HepG2 (cell line): ENCODE results near the gene CRMP1. TPM values are rescaled to one million over a fixed set of nuclear protein-coding genes. Genes with fewer than 3 reads are reported as not detected.

Source experiments
- ATAC-seq: fragments of 200-7000 bp; cut with Tn5 transposase; 3 replicates; pipeline ENCODE4 v1.9.1; 2020; ENCODE audit warnings: mild to moderate bottlenecking, moderate library complexity
- BruUV-seq: library from RNA; stranded (reverse); fragments of 400-500 nt; replicated peaks from 2 replicates; lab custom pipeline; 2021; lab: Mats Ljungman, UMichigan
- CTCF ChIA-PET: fragments of 300-600 bp; formaldehyde crosslinking; extraction: SDS; loops from one replicate; lab custom pipeline; 2021; ENCODE audit warnings: low total read pairs, inconsistent platforms, low intra/inter-chr PET ratio; lab: Yijun Ruan, JAX
- POLR2A ChIA-PET: fragments of 350-600 bp; sonication (Branson Sonifier 250); formaldehyde crosslinking; loops from one replicate; lab custom pipeline; 2020; ENCODE audit warnings: antibody characterized with exemption, inconsistent platforms; lab: Yijun Ruan, JAX
- DNase-seq: peaks from one replicate; pipeline ENCODE4 v3.0.0-alpha.2; 2015; ENCODE audit warnings: low spot score
- FAIRE-seq: peaks from 3 replicates; lab custom pipeline; 2011; peaks lifted over from hg19 to GRCh38; lab: Jason Lieb, UNC
- H2AFZ ChIP-seq: one replicate; pipeline ENCODE4 v1.6.1; 2011; ENCODE audit warnings: low read length, inconsistent platforms
- H3K27ac ChIP-seq: fragments of 300-600 bp; 3 replicates; pipeline ENCODE4 v1.8.0; 2011; ENCODE audit warnings: mixed run types, mild to moderate bottlenecking, mixed read lengths, low read length, inconsistent platforms; ENCODE audit not compliant: insufficient read depth; ENCODE audit errors: extremely low read length
- H3K27me3 ChIP-seq, 2 experiments: fragments of 200-600 bp in 1 of 2; 2 replicates in 1 of 2; 3 replicates in 1 of 2; pipeline versions ENCODE4 v1.6.0 to v1.8.0; 2011; ENCODE audit warnings: low read length in 2 of 2, mild to moderate bottlenecking in 2 of 2, moderate library complexity in 2 of 2, inconsistent platforms in 1 of 2; ENCODE audit not compliant: insufficient read depth in 2 of 2, control insufficient read depth in 1 of 2
- H3K36me3 ChIP-seq, 2 experiments: fragments of 200-600 bp in 1 of 2; replicated peaks in 1 of 2; 2 replicates in 1 of 2; 3 replicates in 1 of 2; pipeline versions ENCODE4 v1.5.1 to v1.8.0; 2011; ENCODE audit warnings: low read length in 2 of 2, inconsistent platforms in 1 of 2; ENCODE audit not compliant: insufficient read depth in 2 of 2, control insufficient read depth in 1 of 2
- H3K4me1 ChIP-seq: 2 replicates; pipeline ENCODE4 v1.5.1; 2012; ENCODE audit warnings: low read length, inconsistent platforms; ENCODE audit not compliant: insufficient read depth
- H3K4me2 ChIP-seq: 2 replicates; pipeline ENCODE4 v1.6.0; 2011; ENCODE audit warnings: low read depth, low read length, inconsistent platforms
- H3K4me3 ChIP-seq, 3 experiments: fragments of 200-600 bp in 1 of 3; sonication (generic), shearing (Covaris generic) in 1 of 3; replicated peaks in 1 of 3; 2 replicates each; pipeline ENCODE4 v1.5.1; 2011 to 2016; ENCODE audit warnings: low read length in 3 of 3, inconsistent platforms in 2 of 3, low read depth in 2 of 3, mild to moderate bottlenecking in 2 of 3, control low read depth in 1 of 3, mixed read lengths in 1 of 3; ENCODE audit not compliant: insufficient read depth in 1 of 3
- H3K79me2 ChIP-seq: one replicate; pipeline ENCODE4 v1.6.1; 2011; ENCODE audit warnings: low read length, inconsistent platforms; ENCODE audit not compliant: insufficient read depth
- H3K9ac ChIP-seq: 2 replicates; pipeline ENCODE4 v1.6.0; 2011; ENCODE audit warnings: mild to moderate bottlenecking, low read depth, low read length, inconsistent platforms; ENCODE audit not compliant: insufficient read depth
- H3K9me3 ChIP-seq: 2 replicates; pipeline ENCODE4 v1.5.1; 2012; ENCODE audit warnings: mild to moderate bottlenecking, low read length
- H4K20me1 ChIP-seq: 2 replicates; pipeline ENCODE4 v1.6.0; 2011; ENCODE audit warnings: inconsistent platforms, mild to moderate bottlenecking, low read length, moderate library complexity; ENCODE audit not compliant: insufficient read depth
- NR2C2 ChIP-seq: sonication (generic); formaldehyde crosslinking; IDR thresholded peaks from 2 replicates; pipeline ENCODE4 v1.4.0; 2020; ENCODE audit warnings: missing genetic modification reagents, mild to moderate bottlenecking, moderate library complexity, borderline replicate concordance
- SAFB2 ChIP-seq: sonication (generic); formaldehyde crosslinking; IDR thresholded peaks from 2 replicates; pipeline ENCODE4 v1.5.1; 2020; ENCODE audit warnings: missing genetic modification reagents, low read depth, mild to moderate bottlenecking, borderline replicate concordance
- SALL2 ChIP-seq: sonication (generic); formaldehyde crosslinking; IDR thresholded peaks from 2 replicates; pipeline ENCODE4 v1.8.1; 2023; ENCODE audit warnings: mild to moderate bottlenecking, missing genetic modification reagents, inconsistent platforms
- SIX4 ChIP-seq: sonication (generic); formaldehyde crosslinking; IDR thresholded peaks from 2 replicates; pipeline ENCODE4 v1.4.0; 2020; ENCODE audit warnings: missing genetic modification reagents
- ZFP37 ChIP-seq: sonication (generic); formaldehyde crosslinking; IDR thresholded peaks from 2 replicates; pipeline ENCODE4 v1.4.0; 2020; ENCODE audit warnings: missing genetic modification reagents, borderline replicate concordance
- ZNF431 ChIP-seq: sonication (generic); formaldehyde crosslinking; IDR thresholded peaks from 2 replicates; pipeline ENCODE4 v1.9.0; 2022; ENCODE audit warnings: missing genetic modification reagents, low read depth, mild to moderate bottlenecking, borderline replicate concordance
- ZNF75D ChIP-seq: sonication (generic); formaldehyde crosslinking; IDR thresholded peaks from 2 replicates; pipeline ENCODE4 v1.8.1; 2023; ENCODE audit warnings: missing genetic modification reagents, mild to moderate bottlenecking, borderline replicate concordance
- WGBS: methylation state at CpG from one replicate; pipeline ENCODE4 v1.1.6; 2017; ENCODE audit warnings: low lambda C conversion rate; 5-methylcytosine and 5-hydroxymethylcytosine counted together
- in situ Hi-C: cut with HindIII; loops from 2 replicates; pipeline ENCODE4 v1.10.0; 2017; ENCODE audit warnings: low pct_unique_long_range_greater_than_20kb; ENCODE audit not compliant: extremely low pct_ligation_motif_present
- intact Hi-C: fragments of 100-400 bp; cut with micrococcal nuclease; formaldehyde crosslinking; loops from one replicate; pipeline ENCODE4 v1.10.0; 2022; ENCODE audit not compliant: unreplicated experiment
- polyA plus RNA-seq, 8 experiments: library from polyadenylated mRNA; depleted of rRNA in 3 of 8; stranded (reverse) in 7 of 8; unstranded in 1 of 8; fragments of >200 nt; fragmentation: Illumina TruSeq in 4 of 8; extraction: Trizol in 4 of 8; gene quantifications; 2 replicates each; pipeline versions ENCODE4 v1.2.1 to v1.2.3, GENCODE V29; 2011 to 2016; ENCODE audit warnings: low read depth in 4 of 8, missing spikeins in 1 of 8, mixed read lengths in 1 of 8; ENCODE audit not compliant: insufficient read depth in 1 of 8
- total RNA-seq, 5 experiments: library from RNA; depleted of rRNA; stranded (reverse); fragments of >200 nt; fragmentation: Illumina TruSeq; extraction: Trizol; gene quantifications; 2 replicates each; pipeline ENCODE4 v1.2.3, GENCODE V29; 2016; ENCODE audit warnings: low read depth in 1 of 5
- TF ChIP-seq, protein P1 (sequence below): sonication (generic); formaldehyde crosslinking; IDR thresholded peaks from 2 replicates; pipeline ENCODE4 v1.5.0; 2020; ENCODE audit warnings: missing genetic modification reagents
- TF ChIP-seq, protein P2 (sequence below): IDR thresholded peaks from 2 replicates; pipeline ENCODE4 v1.6.1; 2016; ENCODE audit warnings: missing compliant biosample characterization, missing genetic modification reagents, borderline replicate concordance

Gene CRMP1
- total and polyA plus RNA-seq, 2 of the 13 experiments (the other 11 are each of a cell fraction or from before 2014, with no cell fraction given): not detected

DNA sequence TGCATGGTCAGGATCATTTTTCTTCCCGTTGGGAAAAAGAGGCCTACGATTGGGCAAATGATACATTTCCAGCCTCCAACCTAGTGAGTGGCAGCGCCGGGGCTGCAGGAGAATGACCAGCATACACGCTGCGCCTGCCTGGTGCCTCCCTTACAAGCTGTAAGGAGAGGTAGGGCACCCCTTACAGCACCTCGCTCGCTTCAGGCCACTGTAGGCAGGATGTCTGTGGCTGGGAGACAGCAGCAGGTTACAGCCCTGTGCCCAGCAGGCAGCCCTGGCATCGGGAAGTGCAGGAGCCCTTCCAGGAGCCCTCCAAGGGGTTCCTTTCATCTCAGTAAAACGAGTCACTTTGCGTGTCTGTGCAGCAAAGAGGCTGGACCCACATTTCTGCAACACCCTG is 93.5 kb downstream of the CRMP1 start:
- no TSS peak for BruUV-seq
- POLR2A ChIA-PET: no interaction called here
- Histone ChIP-seq H4K20me1 (no peaks in the 10 kb centered on the region), H3K9ac (no peak overlapping the region), H3K36me3 (peaks cover 2 to 6% of the 10 kb centered on the region in 2 experiments; a peak in 3 of 5 replicates), H3K4me2 (no peak overlapping the region), H3K79me2 (no peaks in the 10 kb centered on the region), H3K4me3 (no peak overlapping the region), H2AFZ (no peak overlapping the region), H3K27me3 (no peaks in the 10 kb centered on the region), H3K4me1 (no peaks in the 10 kb centered on the region), H3K9me3 (no peaks in the 10 kb centered on the region), H3K27ac (no peak overlapping the region)
- CTCF ChIA-PET: no interaction called here
- FAIRE-seq (no peak), DNase-seq (no peak), ATAC-seq (no peak)
- intact Hi-C loops (no loop called here), in situ Hi-C loops (no loop called here)
- 91% methylated on average over 8 of the region's 11 CpGs for WGBS
- TF ChIP-seq, protein P1, sequence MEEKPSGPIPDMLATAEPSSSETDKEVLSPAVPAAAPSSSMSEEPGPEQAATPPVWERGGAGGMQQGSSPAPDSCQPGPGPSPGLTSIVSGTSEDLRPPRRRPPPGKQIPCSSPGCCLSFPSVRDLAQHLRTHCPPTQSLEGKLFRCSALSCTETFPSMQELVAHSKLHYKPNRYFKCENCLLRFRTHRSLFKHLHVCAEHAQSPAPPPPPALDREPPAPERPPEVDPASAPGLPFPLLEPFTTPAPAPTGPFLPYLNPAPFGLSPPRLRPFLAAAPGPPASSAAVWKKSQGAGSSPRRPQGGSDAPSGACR (CRISPR knock-in tag): no peak
- TF ChIP-seq NR2C2 (CRISPR knock-in tag) (no peak), ZFP37 (CRISPR knock-in tag) (no peak), ZNF75D (no peak), SALL2 (CRISPR knock-in tag) (no peak), SIX4 (no peak), SAFB2 (CRISPR knock-in tag) (no peak), ZNF431 (CRISPR knock-in tag) (no peak)
- TF ChIP-seq, protein P2, sequence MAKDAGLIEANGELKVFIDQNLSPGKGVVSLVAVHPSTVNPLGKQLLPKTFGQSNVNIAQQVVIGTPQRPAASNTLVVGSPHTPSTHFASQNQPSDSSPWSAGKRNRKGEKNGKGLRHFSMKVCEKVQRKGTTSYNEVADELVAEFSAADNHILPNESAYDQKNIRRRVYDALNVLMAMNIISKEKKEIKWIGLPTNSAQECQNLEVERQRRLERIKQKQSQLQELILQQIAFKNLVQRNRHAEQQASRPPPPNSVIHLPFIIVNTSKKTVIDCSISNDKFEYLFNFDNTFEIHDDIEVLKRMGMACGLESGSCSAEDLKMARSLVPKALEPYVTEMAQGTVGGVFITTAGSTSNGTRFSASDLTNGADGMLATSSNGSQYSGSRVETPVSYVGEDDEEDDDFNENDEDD (CRISPR knock-in tag): no peak
